Measurements from ENCODE around the gene NSDHL. TPM values are rescaled to one million over a fixed set of nuclear protein-coding genes. Genes with fewer than 3 reads are reported as not detected.

The NSDHL gene
- total RNA-seq, 1 experiment from 2014 or later: 13.7 TPM

DNA sequence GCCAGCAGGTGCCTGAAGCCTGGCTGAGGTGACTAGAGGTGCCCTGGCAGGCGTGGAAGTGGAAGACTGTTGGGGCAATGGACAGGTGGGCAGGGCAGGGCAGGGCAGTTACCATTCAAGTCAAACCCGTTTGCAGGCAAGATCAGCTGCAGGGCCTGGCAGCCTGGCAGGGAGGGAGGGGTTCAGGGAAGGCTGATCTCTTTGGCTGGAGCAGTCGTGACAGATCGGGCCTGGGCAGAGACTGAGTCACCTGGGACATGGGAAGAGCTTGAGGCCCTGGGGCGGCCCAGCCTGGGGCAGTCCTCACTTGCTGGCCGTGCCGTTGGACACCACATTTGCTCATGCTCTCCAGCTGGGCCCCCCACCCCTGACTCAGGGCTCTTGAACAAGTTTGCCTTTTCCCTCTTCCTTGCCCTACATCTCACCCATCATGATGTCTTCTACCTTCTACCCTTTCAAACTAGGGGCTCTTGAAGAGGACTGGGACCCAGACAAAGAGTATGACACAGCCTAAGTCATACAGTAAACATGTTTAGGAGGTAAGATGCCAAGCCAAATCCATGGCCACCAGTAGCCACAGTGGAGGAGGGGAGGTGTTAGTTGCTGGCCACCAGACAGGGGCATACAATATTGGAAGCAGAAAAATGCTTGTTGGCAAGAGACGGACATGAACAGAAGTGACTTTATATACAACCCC lies 65.0 kb downstream of the NSDHL start:
- intact Hi-C loops (cut with micrococcal nuclease): no loop called here
- no peaks in the 10 kb centered on the region for H3K36me3 Mint-ChIP-seq (ENCODE audit: insufficient read depth, unreplicated experiment)
- peaks cover 3% of the 10 kb centered on the region for H3K9me3 Mint-ChIP-seq (ENCODE audit: unreplicated experiment)
- ChIA-PET CTCF (no interaction called here), POLR2A (interaction anchor here (0.6 to 1.9 kb wide), 3 partner anchors 13 to 446 kb away, joined by 3 to 9 read pairs (median 3); no protein-coding TSS in a partner anchor)
- peaks cover 8% of the 10 kb centered on the region for H3K27me3 Mint-ChIP-seq (ENCODE audit: insufficient read depth, unreplicated experiment)
- no peak overlapping the region for H3K27ac Mint-ChIP-seq (ENCODE audit: low read depth, unreplicated experiment)
- no TSS peak for BruUV-seq (replicated peaks)
- H3K4me3 Mint-ChIP-seq (ENCODE audit: unreplicated experiment): no peak overlapping the region
- TF ChIP-seq, protein P1, sequence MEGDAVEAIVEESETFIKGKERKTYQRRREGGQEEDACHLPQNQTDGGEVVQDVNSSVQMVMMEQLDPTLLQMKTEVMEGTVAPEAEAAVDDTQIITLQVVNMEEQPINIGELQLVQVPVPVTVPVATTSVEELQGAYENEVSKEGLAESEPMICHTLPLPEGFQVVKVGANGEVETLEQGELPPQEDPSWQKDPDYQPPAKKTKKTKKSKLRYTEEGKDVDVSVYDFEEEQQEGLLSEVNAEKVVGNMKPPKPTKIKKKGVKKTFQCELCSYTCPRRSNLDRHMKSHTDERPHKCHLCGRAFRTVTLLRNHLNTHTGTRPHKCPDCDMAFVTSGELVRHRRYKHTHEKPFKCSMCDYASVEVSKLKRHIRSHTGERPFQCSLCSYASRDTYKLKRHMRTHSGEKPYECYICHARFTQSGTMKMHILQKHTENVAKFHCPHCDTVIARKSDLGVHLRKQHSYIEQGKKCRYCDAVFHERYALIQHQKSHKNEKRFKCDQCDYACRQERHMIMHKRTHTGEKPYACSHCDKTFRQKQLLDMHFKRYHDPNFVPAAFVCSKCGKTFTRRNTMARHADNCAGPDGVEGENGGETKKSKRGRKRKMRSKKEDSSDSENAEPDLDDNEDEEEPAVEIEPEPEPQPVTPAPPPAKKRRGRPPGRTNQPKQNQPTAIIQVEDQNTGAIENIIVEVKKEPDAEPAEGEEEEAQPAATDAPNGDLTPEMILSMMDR (IDR thresholded peaks at IDR 0.05; ENCODE audit: unreplicated experiment): no peak
- H3K4me1 Mint-ChIP-seq (ENCODE audit: insufficient read depth, unreplicated experiment): peaks cover 13% of the 10 kb centered on the region
- DNase-seq (ENCODE audit: unreplicated experiment): peak; percentile 33

DNA sequence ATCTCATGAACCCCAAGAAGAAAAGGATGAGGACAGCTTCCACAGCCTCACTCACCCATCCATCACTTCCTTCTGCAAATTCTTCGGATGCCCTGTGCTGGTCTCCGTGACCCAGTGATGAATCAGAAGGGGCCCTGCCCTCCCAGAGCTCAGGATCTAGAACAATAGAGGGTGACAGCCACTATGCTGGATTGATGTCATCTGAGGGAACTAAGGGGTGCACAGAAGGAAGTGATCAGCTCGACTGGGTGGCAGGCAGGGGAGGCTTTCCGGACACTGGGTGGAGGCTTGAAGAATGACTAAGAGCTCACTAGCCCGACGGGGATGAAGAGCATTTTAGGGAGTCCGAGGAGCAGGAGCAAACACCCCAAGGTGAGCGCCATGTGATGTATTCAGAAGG lies 65.6 kb downstream of the NSDHL start:
- intact Hi-C loops (cut with micrococcal nuclease): no loop called here
- peaks cover 2% of the 10 kb centered on the region for H3K27me3 Mint-ChIP-seq (ENCODE audit: insufficient read depth, unreplicated experiment)
- DNase-seq (ENCODE audit: unreplicated experiment): no peak
- TF ChIP-seq, protein P1 (IDR thresholded peaks at IDR 0.05; ENCODE audit: unreplicated experiment): no peak
- ChIA-PET CTCF (interaction anchor here (0.6 kb wide), 1 partner anchor 17 kb away, joined by 3 read pairs; no protein-coding TSS in a partner anchor), POLR2A (interaction anchor here (1.5 to 1.9 kb wide), 2 partner anchors 13 to 17 kb away, joined by 3 to 9 read pairs; no protein-coding TSS in a partner anchor)
- no peak overlapping the region for H3K27ac Mint-ChIP-seq (ENCODE audit: low read depth, unreplicated experiment)
- BruUV-seq (replicated peaks): no TSS peak
- no peaks in the 10 kb centered on the region for H3K36me3 Mint-ChIP-seq (ENCODE audit: insufficient read depth, unreplicated experiment)
- H3K4me3 Mint-ChIP-seq (ENCODE audit: unreplicated experiment): peak overlapping the region; percentile 29
- H3K4me1 Mint-ChIP-seq (ENCODE audit: insufficient read depth, unreplicated experiment): peaks cover 13% of the 10 kb centered on the region
- H3K9me3 Mint-ChIP-seq (ENCODE audit: unreplicated experiment): no peaks in the 10 kb centered on the region

DNA sequence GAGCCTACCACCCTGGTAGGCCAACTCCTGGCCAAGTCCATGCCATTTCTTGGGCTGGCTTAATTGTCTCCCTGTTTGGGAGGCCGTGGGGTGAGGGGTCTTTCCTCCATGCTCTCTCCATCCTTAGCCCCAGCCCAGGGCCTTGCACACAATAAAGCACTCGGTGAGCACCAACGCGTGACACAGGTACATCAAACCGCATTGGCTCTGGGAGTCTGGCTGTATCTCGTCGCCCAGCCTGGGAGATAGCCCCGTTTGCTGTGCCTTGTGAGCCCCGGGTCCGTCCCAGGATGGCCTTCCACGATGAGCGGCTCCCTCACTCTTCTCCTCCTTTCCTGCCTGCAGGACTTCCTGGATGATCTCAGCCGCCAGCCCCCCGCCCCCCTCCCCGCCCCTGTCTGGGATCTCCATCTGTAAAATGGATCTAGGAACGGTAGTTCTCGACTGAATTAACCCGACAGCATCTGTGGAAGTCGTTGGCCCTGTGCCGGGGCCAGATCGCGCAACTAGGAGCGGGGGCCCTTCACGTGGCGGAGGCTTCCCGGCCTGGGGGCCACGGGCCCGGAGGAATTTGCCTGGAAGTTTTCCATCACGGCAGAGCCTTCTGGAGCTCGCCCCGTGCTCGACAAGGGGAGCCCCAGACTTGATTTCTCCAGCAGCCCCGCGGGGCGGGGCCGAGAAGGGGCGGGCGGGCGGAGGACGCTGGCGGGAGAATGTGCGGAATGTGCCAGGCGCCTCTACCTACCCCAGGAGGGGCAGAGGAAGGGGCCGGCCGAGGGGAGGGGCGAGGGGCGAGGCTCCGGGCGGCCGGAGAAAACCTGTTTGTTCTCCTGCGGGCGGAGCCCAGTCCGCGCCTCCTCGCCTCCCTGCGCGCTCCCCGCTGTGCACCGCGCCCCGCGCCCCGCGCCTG lies 66.6 kb downstream of the NSDHL start, which contains the start of gene ZNF185:
Gene ZNF185, plus strand, starts transcription at position 846 of the 910 bp plus-strand sequence. CDS start 16,423 bp downstream, outside the sequence.
- Mint-ChIP-seq H3K27ac (ENCODE audit: low read depth, unreplicated experiment) (no peak within 1 kb of the TSS), H3K4me3 (ENCODE audit: unreplicated experiment) (peak within 1 kb of the TSS; percentile 58), H3K27me3 (ENCODE audit: insufficient read depth, unreplicated experiment) (no peaks in the 10 kb centered on the region), H3K4me1 (ENCODE audit: insufficient read depth, unreplicated experiment) (peaks cover 13% of the 10 kb centered on the region), H3K9me3 (ENCODE audit: unreplicated experiment) (no peaks in the 10 kb centered on the region), H3K36me3 (ENCODE audit: insufficient read depth, unreplicated experiment) (no peaks in the 10 kb centered on the region)
- POLR2A ChIA-PET: interaction anchor here (1.5 kb wide), 1 partner anchor 14 kb away, joined by 3 read pairs; no protein-coding TSS in a partner anchor
- BruUV-seq (replicated peaks): no TSS peak
- TF ChIP-seq, protein P1 (IDR thresholded peaks at IDR 0.05; ENCODE audit: unreplicated experiment): no peak
- CTCF ChIA-PET: interaction anchor here (0.6 kb wide), 1 partner anchor 18 kb away, joined by 3 read pairs; no protein-coding TSS in a partner anchor
- DNase-seq (ENCODE audit: unreplicated experiment): peak; percentile 52
- intact Hi-C loops (cut with micrococcal nuclease): no loop called here

DNA sequence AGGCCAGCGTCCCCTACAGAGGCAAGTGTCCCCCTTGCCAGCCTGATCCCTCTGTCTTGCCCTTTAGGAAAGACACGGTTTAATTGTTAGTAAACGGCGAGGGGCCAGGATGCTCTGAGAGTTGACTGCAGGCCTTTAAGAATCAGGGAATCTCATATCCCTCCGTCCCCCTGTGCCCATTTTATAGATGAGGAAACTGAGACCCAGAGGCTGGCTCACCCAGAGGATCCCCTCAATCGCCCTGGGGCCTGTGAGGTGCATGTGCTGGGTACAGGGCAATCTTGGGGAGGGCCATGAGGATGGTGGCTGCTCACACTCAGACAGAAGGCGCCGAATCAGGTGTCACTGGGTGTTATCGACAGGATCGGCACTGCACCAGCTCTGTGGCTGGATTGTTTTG lies 67.6 kb downstream of the NSDHL start:
- no peak overlapping the region for H3K27ac Mint-ChIP-seq (ENCODE audit: low read depth, unreplicated experiment)
- DNase-seq (ENCODE audit: unreplicated experiment): no peak
- intact Hi-C loops (cut with micrococcal nuclease): no loop called here
- no peaks in the 10 kb centered on the region for H3K36me3 Mint-ChIP-seq (ENCODE audit: insufficient read depth, unreplicated experiment)
- CTCF ChIA-PET: interaction anchor here (0.6 kb wide), 1 partner anchor 1458 kb away, joined by 3 read pairs; no protein-coding TSS in a partner anchor
- TSS peak; percentile 60 for BruUV-seq (replicated peaks)
- H3K4me3 Mint-ChIP-seq (ENCODE audit: unreplicated experiment): peak overlapping the region; percentile 58
- no peaks in the 10 kb centered on the region for H3K27me3 Mint-ChIP-seq (ENCODE audit: insufficient read depth, unreplicated experiment)
- H3K4me1 Mint-ChIP-seq (ENCODE audit: insufficient read depth, unreplicated experiment): peaks cover 13% of the 10 kb centered on the region
- POLR2A ChIA-PET: interaction anchor here (1.7 kb wide), 1 partner anchor 19 kb away, joined by 7 read pairs; no protein-coding TSS in a partner anchor
- TF ChIP-seq, protein P1 (IDR thresholded peaks at IDR 0.05; ENCODE audit: unreplicated experiment): no peak
- no peaks in the 10 kb centered on the region for H3K9me3 Mint-ChIP-seq (ENCODE audit: unreplicated experiment)
